Activated gamma-delta T cell treated with anti-CD3 and anti-CD28 coated beads, Interleukin-2, amount 50 U/mL, for 16 hours (primary cell): ENCODE measurements around the gene PRKCA.
A peak's percentile ranks its signal among the peaks of the same experiment; 100 is the strongest.
"Not testable (repeated sequence)": the region's sequence is repeated elsewhere in the genome, so short reads cannot be mapped to it uniquely, and the experiment has no call there.

ENCODE experiments used
- DNase-seq: peaks from one replicate; pipeline ENCODE4 v3.0.0-alpha.2; 2020; ENCODE audit warnings: low read depth

The PRKCA gene

DNA sequence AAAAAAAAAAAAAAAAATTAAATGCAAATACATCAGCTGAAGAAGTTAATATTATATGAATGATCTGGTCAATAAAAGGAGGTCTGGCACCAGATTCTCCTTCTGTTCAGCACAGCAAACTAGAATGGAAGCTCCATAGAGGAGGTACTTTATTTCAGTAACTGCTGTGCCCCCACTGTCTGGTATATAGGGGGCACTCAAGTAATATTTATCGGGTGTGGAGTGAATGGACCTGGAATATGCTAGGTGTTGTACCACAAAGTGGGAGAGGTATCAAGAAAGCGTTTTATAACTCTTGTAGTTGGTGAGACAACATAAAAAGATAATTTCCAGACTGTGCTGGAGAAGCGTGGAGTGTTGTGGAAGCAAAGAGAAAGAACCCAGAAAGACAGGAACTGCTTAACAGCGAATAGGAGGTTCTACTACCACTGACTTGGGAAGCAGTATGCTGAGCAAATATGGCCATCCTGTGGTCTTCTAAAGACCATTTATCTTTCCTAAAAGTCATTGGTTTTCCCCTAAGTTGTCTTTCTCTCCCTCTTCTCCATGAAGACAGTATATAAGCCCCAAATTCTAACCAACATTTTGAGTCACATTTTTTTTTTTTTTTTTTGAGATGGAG is 12.2 kb upstream of the PRKCA start:
- DNase-seq = no peak

GRCh38 chr17:66292353-66292752 is 10.1 kb upstream of the PRKCA start:
- DNase-seq = no peak

DNA sequence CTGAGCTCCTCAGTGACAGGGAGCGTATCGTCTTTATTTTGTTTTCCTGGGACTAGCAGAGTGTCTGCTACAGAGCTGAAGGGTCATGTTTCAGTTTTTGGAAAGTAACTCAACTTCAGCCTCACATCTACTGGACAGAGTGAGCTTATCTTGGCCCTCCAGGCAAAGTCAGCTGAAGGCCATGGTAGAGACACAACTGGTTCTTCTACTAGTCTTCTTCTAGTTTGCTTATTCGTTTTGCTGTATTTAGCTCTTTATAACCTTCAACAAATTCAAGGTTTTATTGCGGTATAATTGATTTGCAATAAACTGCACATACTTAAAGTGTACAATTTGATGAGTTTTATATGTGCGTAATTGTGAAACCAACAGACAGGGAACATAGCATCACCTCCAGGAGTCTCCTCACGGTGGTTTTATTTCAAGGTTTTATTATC is 6.1 kb upstream of the PRKCA start:
- DNase-seq = no peak

DNA sequence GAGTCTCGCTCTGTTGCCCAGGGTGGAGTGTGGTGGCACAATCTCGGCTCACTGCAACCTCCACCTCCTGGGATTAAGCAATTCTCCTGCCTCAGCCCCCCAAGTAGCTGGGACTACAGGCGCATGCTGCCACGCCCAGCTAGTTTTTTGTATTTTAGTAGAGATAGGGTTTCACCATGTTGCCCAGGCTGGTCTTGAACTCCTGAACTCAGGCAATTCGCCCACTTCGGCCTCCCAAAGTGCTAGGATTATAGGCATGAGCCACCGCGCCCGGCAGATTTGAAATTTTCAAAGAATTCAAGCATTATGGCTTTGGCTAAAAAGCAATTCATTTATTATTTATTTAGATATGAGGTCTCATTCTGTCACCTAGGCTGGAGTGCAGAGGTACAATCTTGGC is 5.0 kb upstream of the PRKCA start:
- DNase-seq = not testable (repeated sequence)

DNA sequence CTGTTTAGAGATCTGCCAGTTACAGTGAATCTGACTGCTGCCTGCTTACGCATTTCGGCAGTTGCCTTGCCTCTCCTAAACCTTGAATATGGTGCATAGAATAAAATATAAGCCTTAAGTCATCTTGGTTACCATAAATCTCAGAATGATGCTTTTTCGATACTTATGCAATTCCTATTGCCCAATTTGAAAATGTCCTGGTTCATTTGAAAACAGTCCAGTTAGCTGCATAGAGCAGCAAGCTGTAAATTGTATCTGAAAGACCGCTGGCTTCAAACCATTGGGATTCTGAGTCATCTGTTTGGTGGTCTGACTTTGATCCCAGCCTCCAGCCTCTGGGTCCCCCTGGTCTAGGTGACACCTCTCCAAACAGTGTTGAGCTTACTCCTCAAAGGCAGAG is 2.7 kb upstream of the PRKCA start:
- DNase-seq = no peak

DNA sequence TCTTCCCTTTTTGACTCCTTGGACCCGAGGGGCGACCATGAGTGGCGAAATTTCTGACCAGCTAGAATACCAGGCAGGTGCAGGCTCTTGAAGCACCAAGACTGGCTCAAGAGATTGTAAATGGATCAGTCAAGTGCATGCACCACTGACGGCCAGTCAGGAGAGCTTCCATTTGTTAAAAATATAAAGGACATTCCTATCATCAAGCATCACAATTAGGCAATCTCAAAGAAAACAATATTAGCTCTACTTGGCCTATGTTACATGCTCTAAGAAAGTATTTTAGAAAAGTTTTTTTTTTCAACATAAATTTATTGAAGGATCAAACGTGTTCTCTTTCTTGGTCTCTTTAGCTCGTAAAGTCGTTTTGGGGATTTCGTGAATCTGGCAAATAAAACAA is 1.5 kb upstream of the PRKCA start:
- DNase-seq = no peak

- DNase-seq = no peak
Measured at GRCh38 chr17:66301367-66301863, 998 bp upstream of the PRKCA start.

DNA sequence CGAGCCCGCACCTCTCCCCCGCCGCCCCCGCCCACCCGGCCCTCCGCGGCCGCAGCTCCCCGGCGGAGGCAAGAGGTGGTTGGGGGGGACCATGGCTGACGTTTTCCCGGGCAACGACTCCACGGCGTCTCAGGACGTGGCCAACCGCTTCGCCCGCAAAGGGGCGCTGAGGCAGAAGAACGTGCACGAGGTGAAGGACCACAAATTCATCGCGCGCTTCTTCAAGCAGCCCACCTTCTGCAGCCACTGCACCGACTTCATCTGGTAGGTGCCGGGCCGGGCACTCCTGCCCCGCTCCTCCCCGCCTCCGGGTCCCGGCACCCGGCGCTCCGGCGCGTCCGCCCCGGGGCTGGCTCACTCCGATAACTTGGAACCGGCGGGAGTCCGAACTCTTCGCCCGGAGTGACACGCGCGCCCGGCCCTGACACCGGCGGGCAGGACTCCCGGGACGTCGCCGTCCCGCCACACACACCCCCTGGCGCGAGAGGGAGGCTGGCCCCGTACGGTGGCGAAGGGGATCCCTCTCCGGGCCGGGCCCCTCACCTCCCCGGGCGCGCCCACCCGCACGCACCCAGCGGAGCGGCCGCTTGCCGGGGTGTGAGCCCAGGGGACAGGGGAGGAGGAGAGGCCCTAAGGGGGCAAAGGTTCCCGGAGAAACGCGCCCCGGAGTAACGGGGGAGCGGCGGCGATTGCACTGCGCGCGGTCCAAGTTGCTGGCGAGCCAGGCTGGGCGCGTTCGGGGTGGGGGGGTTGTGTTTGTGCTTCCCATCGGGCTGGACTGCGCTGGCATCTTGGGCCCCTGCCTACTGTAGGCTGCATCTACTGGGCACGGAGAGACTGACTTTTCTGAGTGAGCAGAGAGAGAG is 581 bp downstream of the PRKCA start:
- DNase-seq = peak; percentile 9

DNA sequence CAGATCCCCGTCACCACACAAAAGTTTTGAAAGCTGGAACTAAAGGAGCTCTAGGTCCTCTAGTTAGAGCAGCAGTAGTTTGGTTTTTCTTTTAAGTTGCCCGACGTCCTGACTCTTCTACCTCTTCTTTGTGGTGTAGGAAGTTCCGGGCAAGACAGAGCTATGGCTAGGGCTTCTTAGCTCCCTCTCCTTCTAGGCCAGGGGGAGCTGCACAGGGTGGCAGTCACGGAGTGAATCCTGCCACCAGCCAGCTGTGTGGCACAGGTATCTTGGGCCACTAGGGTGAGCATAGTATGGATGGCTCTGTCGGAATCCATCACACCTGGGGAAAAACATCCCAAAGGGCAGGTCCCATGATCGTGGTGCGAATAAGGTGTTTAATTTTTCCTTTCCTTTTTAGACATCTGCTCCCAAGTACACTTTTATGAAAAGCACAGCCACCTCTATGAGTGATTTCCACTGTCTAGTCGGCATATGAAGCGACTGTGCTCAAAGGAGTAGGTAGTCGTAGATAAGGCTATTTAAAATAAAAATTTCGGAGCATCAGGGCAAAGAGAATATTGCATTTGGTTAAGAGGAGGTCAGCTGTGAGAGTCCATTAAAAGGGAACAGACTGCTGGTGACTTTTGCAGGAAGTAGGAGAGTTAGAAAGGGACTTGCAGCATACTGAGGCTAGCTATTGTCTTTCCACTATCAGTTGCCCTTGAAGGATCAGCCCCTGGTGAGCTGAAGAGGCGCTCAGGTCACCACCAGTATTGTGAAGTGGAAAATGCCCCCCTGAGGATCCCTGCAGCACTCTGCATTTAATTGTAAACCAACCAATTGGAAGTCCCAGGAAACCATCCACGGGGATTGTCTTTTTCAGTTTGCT is 2.1 kb downstream of the PRKCA start:
- no peak for DNase-seq

- no peak for DNase-seq
Measured at GRCh38 chr17:66306446-66306845, 4.0 kb downstream of the PRKCA start.

GRCh38 chr17:66307257-66307656 is 4.8 kb downstream of the PRKCA start:
- no peak for DNase-seq

GRCh38 chr17:66308856-66309255 is 6.4 kb downstream of the PRKCA start:
- no peak for DNase-seq

DNA sequence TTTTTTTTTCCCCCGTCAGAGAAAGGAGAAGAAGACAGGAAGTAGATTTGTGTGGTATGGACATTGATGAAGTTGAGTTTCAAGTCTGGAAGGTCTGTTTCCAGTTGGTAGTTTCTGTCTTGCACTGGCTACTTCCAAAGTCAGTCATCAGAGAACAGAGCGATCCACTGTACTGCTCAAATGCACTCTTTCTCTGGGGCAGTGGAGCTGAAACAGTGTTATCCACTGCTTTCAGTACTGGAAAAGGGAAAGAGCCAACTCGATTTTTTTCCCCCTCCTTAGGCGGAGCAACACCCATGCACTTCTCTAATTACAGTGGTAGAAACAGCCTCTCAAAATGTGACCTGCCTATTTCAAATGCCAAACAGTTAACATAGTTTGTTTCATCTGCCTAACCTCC is 7.4 kb downstream of the PRKCA start:
- DNase-seq = no peak

DNA sequence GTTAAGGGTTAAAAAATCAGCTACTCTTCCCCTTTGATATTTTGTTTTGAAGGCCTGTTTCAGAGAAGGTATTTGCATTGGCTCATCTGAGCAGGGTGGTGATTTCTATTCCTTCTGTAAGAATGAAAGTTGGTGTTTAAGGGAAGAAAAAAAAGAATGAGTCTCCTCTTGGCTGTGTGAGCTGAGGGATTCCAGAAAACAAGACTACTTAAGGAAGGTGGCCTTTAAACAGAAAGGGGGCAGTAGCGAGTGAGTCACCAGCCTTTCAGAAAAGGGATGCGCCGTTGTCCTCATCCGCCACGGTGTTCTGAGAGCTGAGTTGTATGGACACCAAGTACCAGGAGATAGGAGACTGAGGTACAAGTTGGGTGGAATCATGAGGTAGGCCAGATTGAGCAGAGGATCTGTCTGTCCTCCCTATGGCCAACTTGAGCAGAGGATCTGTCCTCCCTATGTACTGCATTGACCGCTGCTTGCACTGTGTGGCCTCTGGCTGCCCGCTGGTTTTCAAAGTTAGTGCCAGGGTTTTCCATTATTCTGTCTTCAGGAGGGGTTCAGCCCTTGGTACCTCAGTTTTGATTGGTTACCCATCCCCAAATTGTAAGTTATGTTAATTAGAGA is 8.2 kb downstream of the PRKCA start:
- DNase-seq = no peak

- no peak for DNase-seq
Measured at GRCh38 chr17:66312912-66313311, 10.5 kb downstream of the PRKCA start.

- DNase-seq = no peak
Measured at GRCh38 chr17:66313325-66313724, 10.9 kb downstream of the PRKCA start.

GRCh38 chr17:66313995-66314659 is 11.7 kb downstream of the PRKCA start:
- no peak for DNase-seq

DNA sequence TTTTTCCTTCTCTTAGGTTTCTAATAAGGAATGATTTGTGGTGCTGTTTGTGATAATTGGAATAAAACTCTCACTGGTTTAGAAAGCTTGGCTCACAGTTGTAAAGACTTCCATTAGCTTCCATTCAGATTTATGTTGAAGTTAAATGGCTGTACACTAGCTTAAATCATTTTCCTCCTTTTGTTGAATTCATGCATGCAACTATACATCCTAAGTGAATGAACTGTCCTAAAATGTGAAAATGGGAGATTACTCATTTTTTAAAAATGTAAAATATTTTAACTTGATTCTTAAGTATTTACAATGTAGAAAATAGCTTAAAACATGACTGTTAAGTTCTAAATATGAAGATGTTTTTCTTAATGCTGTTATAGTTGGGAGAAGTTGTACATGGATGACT is 15.2 kb downstream of the PRKCA start:
- DNase-seq = no peak

GRCh38 chr17:66319226-66319625 is 16.8 kb downstream of the PRKCA start:
- DNase-seq = no peak

- DNase-seq = no peak
Measured at GRCh38 chr17:66322764-66323163, 20.4 kb downstream of the PRKCA start.

GRCh38 chr17:66324381-66325004 is 22.1 kb downstream of the PRKCA start:
- not testable (repeated sequence) for DNase-seq
